SK-N-SH treated with all-trans-retinoic acid at 6 μM for 48 hours (cell line): ENCODE measurements around the gene MRPL19.

Experiments used
- GLIS3 ChIP-seq: fragments of 250-450 bp; sonication (Bioruptor Pico); IDR thresholded peaks from 2 replicates; pipeline ENCODE4 v1.5.0; 2020; ENCODE audit warnings: mild to moderate bottlenecking, moderate library complexity
- ZFP30 ChIP-seq: fragments of 450-650 bp; formaldehyde crosslinking; IDR thresholded peaks from 2 replicates; pipeline ENCODE4 v1.5.0; 2022; ENCODE audit warnings: mild to moderate bottlenecking, moderate library complexity
- ZNF8 ChIP-seq: fragments of 450-650 bp; formaldehyde crosslinking; IDR thresholded peaks from 2 replicates; pipeline ENCODE4 v1.5.0; 2020; ENCODE audit warnings: mild to moderate bottlenecking, moderate library complexity
- TF ChIP-seq, protein P1 (sequence below): fragments of 250-450 bp; sonication (Bioruptor Pico); IDR thresholded peaks from 2 replicates; pipeline ENCODE4 v1.8.0; 2020; ENCODE audit warnings: mild to moderate bottlenecking, moderate library complexity, borderline replicate concordance

- TF ChIP-seq ZFP30 (CRISPR knock-in tag) (no peak), GLIS3 (CRISPR knock-in tag) (no peak), ZNF8 (no peak)
- TF ChIP-seq, protein P1, sequence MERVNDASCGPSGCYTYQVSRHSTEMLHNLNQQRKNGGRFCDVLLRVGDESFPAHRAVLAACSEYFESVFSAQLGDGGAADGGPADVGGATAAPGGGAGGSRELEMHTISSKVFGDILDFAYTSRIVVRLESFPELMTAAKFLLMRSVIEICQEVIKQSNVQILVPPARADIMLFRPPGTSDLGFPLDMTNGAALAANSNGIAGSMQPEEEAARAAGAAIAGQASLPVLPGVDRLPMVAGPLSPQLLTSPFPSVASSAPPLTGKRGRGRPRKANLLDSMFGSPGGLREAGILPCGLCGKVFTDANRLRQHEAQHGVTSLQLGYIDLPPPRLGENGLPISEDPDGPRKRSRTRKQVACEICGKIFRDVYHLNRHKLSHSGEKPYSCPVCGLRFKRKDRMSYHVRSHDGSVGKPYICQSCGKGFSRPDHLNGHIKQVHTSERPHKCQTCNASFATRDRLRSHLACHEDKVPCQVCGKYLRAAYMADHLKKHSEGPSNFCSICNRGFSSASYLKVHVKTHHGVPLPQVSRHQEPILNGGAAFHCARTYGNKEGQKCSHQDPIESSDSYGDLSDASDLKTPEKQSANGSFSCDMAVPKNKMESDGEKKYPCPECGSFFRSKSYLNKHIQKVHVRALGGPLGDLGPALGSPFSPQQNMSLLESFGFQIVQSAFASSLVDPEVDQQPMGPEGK (CRISPR knock-in tag), result no peak
These were observed 91.4 kb downstream of the MRPL19 start for GRCh38 chr2:75737961-75738360.
